Mucosa of descending colon (tissue), 3 donors: ENCODE measurements around the gene GLG1. TPM values are rescaled to one million over a fixed set of nuclear protein-coding genes. Genes with fewer than 3 reads are reported as not detected.
A peak's percentile ranks its signal among the peaks of the same experiment; 100 is the strongest.

Experiments used
- ATAC-seq: fragments of 200-7000 bp; cut with Tn5 transposase; one replicate; pipeline ENCODE4 v1.9.1; 2020; ENCODE audit warnings: mild to moderate bottlenecking, moderate library complexity
- DNase-seq, 3 donors: peaks; one replicate each; pipeline ENCODE4 v3.0.0-alpha.2; 2020
- H3K36me3 ChIP-seq: fragments of 200-600 bp; one replicate; pipeline ENCODE4 v1.8.0; 2021; ENCODE audit warnings: low read depth, mild to moderate bottlenecking
- H3K4me1 ChIP-seq: fragments of 200-600 bp; one replicate; pipeline ENCODE4 v1.8.0; 2021; ENCODE audit warnings: low read depth, mild to moderate bottlenecking
- H3K4me3 ChIP-seq: fragments of 200-600 bp; one replicate; pipeline ENCODE4 v1.8.0; 2021; ENCODE audit warnings: mild to moderate bottlenecking
- H3K9me3 ChIP-seq: fragments of 200-600 bp; one replicate; pipeline ENCODE4 v1.8.0; 2021; ENCODE audit warnings: mild to moderate bottlenecking
- CTCF ChIP-seq: fragments of 200-600 bp; IDR thresholded peaks from one replicate; pipeline ENCODE4 v1.8.0; 2022; ENCODE audit warnings: antibody characterized with exemption, mild to moderate bottlenecking
- intact Hi-C, 2 donors: fragments of 100-400 bp; cut with DNase I in 1 of 2; cut with micrococcal nuclease in 1 of 2; formaldehyde crosslinking; loops; one replicate each; pipeline versions ENCODE4 v1.11.0 to v1.11.1; 2022; cut with DNase I, micrococcal nuclease
- total RNA-seq, 3 donors: library from RNA; stranded (reverse); fragmentation: NEBNext Ultra II Directional in 2 of 3; extraction: Animal tissue kit (Norgen Biotek cat#: 25700) in 2 of 3; gene quantifications; one replicate each; pipeline versions ENCODE4 v1.2.1 to v1.2.4, GENCODE V29; 2021 to 2023
- donor health status: DM: no; HTN: no; CAD: no; lungs with moderate emphysema.
- donor health status: DM: no; HTN: no; CAD: no.
- donor health status: DM: no; HTN: yes; CAD: no.

Gene GLG1
- total RNA-seq, 3 donors from 2014 or later: 91.3 to 122 (median 99.7) TPM

GRCh38 chr16:74650966-74651567, 44.2 kb upstream of the GLG1 start:
- H3K36me3 ChIP-seq: no peaks in the 10 kb centered on the region
- DNase-seq (peak in 1 of 3 donors; percentile 36), ATAC-seq (no peak)
- H3K4me1 ChIP-seq: no peaks in the 10 kb centered on the region
- peak; percentile 14 for TF ChIP-seq CTCF
- H3K9me3 ChIP-seq: no peaks in the 10 kb centered on the region
- intact Hi-C loops: no loop called here
- H3K4me3 ChIP-seq: no peak overlapping the region

GRCh38 chr16:74649839-74650504, 43.1 kb upstream of the GLG1 start:
- no peaks in the 10 kb centered on the region for H3K9me3 ChIP-seq
- no peak overlapping the region for H3K4me3 ChIP-seq
- no peak for TF ChIP-seq CTCF
- intact Hi-C loops: no loop called here
- no peaks in the 10 kb centered on the region for H3K36me3 ChIP-seq
- H3K4me1 ChIP-seq: no peaks in the 10 kb centered on the region
- ATAC-seq: no peak
- no peak for DNase-seq

GRCh38 chr16:74641969-74642368, 35.1 kb upstream of the GLG1 start:
- Histone ChIP-seq H3K4me1 (no peaks in the 10 kb centered on the region), H3K36me3 (peaks cover 15% of the 10 kb centered on the region), H3K4me3 (no peak overlapping the region), H3K9me3 (no peaks in the 10 kb centered on the region)
- no peak for DNase-seq
- no peak for ATAC-seq
- no peak for TF ChIP-seq CTCF
- intact Hi-C loops: no loop called here

- Histone ChIP-seq H3K36me3 (peaks cover 6% of the 10 kb centered on the region), H3K9me3 (no peaks in the 10 kb centered on the region), H3K4me3 (no peak overlapping the region), H3K4me1 (no peaks in the 10 kb centered on the region)
- DNase-seq: no peak
- TF ChIP-seq CTCF: no peak
- intact Hi-C loops: no loop called here
- ATAC-seq: no peak
Measured at GRCh38 chr16:74637742-74638453, 31.0 kb upstream of the GLG1 start.

GRCh38 chr16:74635303-74635702, 28.4 kb upstream of the GLG1 start:
- peaks cover 6% of the 10 kb centered on the region for H3K36me3 ChIP-seq
- H3K9me3 ChIP-seq: no peaks in the 10 kb centered on the region
- H3K4me3 ChIP-seq: no peak overlapping the region
- no peak for DNase-seq
- TF ChIP-seq CTCF: no peak
- H3K4me1 ChIP-seq: no peaks in the 10 kb centered on the region
- no peak for ATAC-seq
- intact Hi-C loops: no loop called here
